Activated CD4-positive, alpha-beta T cell treated with anti-CD3 and anti-CD28 coated beads, Interleukin-2, amount 50 U/mL, for 1 hour (primary cell): ENCODE data around the gene CNNM2.

Experiments used
- DNase-seq: peaks from one replicate; pipeline ENCODE4 v3.0.0-alpha.2; 2020

CNNM2 gene

GRCh38 chr10:103078309-103078615, 160.2 kb downstream of the CNNM2 start:
- DNase-seq: no peak

GRCh38 chr10:103078676-103079075, 160.6 kb downstream of the CNNM2 start:
- no peak for DNase-seq

- DNase-seq: no peak
Measured at GRCh38 chr10:103079100-103079499, 161.0 kb downstream of the CNNM2 start.

DNA sequence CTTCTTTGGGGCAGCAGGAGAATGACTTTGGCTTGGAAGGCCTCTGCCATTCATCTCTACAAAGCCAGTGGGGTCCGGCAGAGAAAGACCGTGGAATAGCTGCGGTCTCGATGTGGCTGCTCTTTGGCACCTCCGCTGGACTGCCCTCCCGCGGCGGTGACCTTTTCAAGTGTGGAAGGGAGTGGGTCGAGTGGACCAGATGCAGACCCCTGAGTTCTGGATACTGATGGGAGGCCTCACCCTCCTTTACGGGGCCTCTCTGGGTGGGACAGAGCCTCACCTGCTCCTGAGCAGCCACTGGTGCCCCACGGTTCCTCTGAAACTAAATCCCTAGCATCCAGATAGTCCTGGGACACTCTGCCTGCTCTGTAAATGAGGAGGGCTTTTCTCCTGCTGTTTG, 161.9 kb downstream of the CNNM2 start:
- no peak for DNase-seq

DNA sequence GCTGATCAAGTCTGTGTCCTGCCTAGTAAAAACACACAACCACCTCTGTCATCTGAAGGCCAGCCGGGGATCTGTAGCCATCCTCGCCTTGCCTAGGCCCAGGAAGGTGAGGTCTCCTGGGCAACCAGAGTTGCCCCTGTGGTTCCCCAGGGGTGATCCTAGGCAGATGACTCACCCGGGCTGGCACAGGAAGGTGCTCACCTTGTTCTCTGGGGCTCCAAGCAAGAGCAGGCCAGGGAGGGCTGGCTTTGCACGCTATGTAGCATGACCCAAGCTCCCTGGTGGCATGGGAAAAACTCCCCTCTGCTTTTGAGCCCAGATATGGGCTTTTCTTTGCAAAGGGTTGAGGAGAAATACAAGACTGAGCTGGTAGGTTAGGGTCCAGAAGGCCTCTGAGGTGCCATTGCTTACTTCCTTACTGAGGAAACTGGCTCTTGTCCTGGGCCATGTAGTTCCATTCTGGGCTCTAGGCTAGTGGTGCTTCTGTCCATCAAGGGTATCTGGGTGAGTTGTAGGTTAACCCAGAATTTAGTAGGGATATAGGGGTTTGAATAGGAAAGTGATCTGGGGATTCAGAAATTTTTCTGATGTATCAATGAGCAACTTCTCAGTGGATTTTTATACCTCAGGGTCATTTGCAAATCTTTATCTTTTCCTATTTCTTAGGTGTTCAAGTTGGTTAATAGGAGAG, 162.9 kb downstream of the CNNM2 start:
- no peak for DNase-seq

GRCh38 chr10:103082683-103083082, 164.6 kb downstream of the CNNM2 start:
- DNase-seq: no peak

DNA sequence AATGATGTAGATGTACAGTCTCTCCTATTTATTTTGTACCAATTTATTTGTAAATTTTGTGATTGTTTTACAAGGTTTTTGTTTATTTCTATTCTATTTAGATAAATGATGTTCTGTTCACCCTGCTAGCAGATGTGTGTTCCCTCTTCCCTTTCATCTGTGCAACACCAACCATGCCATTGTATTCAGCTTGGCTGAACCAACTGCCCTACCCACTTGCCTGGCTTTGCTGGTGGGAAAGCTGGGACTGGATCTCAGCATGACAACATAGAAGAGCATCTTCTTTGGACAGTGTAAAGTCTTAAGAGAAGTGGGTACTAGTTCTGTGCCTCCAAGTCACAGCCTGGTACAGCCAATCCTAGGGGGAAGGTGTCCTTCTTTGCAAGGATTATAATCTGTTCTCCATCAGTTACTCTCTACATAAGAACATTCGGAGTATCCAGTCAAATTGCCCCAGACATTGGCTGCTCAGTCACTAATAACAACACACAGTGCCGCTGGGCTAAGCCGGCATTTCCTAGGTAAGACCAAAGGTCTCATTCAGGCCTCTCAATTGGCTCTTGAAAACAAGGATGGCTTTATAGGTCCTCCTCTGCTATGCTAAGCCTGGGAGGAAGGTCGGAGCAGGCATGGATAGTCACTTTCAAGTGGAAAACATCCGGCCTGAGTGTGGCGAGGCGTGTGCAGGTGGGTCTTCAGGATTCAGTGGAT, 165.3 kb downstream of the CNNM2 start:
- no peak for DNase-seq

DNA sequence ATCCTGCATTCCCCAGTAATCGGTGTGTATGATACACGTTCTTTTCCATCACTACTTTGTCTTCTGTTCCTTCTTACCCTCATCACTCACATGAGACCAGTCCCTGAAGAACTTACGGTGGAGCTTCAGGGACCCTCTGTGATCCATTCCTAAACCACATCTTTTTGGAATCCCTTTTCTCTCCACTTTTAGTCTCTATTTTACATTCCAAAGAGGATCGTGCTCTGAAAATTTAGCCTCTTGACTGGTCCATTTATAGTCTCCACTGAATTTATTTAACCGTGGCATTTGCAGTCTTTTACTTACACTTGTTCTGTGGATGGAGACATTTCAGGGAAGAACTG, 165.9 kb downstream of the CNNM2 start:
- no peak for DNase-seq

- no peak for DNase-seq
Measured at GRCh38 chr10:103086261-103086660, 168.2 kb downstream of the CNNM2 start.

- no peak for DNase-seq
Measured at GRCh38 chr10:103086799-103087198, 168.7 kb downstream of the CNNM2 start.

GRCh38 chr10:103089493-103089892, 171.4 kb downstream of the CNNM2 start:
- no peak for DNase-seq

DNA sequence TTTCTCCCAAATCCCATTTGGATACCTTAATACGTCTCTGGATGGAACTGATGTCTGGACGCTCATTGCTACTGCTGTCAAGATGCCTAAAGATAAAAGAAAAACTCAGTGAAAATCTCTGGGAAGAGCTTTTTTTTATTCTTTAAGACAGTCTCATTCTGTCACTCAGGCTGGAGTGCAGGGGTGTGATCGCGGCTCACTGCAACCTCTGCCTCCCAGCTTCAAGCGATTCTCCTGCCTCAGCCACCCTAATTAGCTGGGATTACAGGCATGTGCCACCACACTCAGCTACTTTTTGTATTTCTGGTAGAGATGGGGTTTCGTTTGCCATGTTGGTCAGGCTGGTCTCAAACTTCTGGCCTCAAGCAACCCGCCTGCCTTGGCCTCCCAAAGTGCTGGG, 172.8 kb downstream of the CNNM2 start:
- no peak for DNase-seq

GRCh38 chr10:103095005-103095404, 176.9 kb downstream of the CNNM2 start:
- no peak for DNase-seq

DNA sequence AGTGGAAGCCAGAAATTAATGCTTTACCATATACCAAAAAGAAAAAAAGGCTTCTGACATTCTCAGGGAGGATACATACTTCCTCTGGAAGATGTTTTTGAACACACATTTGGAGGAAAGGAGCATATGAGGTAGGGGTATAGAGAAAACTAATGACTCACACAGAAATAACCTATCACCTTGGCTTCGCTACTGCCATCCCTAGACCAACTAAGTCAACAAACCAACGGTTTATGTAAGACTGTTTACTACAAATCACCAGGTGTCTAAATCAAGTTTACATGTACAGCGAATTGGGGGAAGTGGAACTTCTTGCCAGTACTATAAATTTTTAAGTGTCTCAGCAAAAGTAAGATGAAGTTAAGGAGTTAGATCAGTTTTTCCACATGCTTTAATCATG, 178.0 kb downstream of the CNNM2 start:
- DNase-seq: no peak

DNA sequence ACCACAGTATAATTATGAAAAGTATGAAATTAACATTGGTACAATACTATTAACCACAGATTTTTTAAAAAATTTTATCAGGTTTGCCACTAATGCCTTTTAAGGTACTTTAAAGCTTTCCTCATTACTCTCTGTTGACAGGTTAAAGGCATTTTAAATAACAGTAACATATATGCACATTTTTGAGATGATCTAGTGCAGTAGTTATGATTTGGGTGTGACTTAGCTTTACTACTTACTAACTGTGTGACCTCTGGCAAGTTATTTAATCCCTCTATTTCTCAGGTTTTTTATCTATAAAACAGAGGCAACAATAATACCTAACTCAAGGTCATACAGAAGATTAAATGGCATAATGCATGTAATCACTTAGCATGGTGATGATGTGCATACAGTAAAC, 180.1 kb downstream of the CNNM2 start:
- no peak for DNase-seq

DNA sequence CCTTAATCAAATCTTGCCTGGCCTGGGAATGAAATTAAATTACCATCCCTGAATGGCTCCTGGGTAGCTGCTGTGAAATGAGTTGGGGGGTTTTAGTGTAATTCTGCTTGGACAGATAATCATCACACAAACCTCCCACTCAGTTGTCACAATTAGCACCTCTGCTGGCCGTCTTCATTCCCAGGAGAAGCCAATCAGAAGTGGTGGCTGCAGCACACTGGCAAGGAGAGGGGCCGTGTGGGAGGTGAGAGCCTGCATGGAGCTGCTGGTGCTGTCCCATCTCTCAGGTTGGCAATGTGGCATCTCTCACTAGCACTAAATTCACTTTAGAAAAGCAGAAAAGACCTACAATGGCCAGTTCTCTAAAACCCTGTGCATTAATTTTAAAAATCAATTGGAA, 182.5 kb downstream of the CNNM2 start:
- DNase-seq: no peak

DNA sequence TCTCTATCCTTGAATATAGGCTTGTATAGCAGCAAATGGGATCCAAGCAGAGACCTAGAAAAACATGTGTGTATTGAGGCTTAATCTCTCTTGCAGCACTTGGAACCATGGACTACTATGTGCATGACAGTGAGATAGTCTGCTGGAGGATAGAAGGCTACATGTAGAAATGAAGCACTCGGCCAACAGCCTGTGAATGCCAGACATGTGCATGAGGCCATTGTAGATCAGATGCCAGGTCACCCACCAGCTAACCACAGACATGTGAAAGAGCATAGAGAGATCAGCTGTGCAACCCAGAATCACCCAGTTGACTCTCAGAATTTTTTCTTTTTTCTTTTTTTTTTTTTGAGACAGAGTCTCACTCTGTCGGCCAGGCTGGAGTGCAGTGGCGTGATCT, 184.1 kb downstream of the CNNM2 start:
- no peak for DNase-seq

GRCh38 chr10:103103989-103104388, 185.9 kb downstream of the CNNM2 start:
- DNase-seq: no peak

DNA sequence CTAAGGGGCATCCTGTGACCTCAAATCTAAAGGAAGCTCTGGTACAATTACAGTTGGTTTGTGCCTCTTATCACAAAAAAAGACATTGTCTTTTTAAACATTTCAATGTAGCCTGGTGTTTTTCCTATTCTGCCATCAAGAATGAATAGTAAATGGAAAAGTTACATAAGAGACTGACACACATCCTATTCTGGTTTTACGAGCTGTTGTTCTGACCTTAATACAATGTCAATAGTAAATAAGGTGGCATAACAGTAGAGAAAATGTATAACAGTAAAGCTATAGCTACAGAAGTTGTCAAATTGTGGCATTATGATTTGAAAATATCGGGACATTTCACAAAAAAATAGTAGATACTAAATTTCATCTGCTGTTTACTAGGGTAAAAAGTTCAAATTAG, 186.6 kb downstream of the CNNM2 start:
- DNase-seq: no peak

GRCh38 chr10:103105462-103105861, 187.4 kb downstream of the CNNM2 start:
- no peak for DNase-seq

DNA sequence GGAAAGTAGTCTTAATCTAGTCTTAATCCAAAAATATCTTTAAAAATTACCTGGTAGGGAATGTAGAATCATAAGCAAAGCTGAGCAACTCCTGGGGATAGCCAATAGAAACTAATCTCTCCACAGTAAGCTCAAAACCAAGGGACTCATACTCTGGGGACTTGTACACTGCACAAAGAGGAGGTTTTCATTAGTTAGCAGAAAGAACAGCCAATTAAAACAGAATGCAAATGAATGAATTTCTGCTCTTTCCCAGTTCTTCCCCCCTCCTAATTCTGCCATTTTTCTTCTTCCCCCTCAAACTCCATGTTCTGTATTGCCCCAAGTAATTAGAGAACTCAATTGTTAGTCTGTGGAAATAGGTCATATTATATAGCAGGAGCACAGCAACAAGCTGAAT, 188.4 kb downstream of the CNNM2 start:
- no peak for DNase-seq

GRCh38 chr10:103109821-103110220, 191.7 kb downstream of the CNNM2 start:
- DNase-seq: no peak

- DNase-seq: no peak
Measured at GRCh38 chr10:103110407-103110806, 192.3 kb downstream of the CNNM2 start.

DNA sequence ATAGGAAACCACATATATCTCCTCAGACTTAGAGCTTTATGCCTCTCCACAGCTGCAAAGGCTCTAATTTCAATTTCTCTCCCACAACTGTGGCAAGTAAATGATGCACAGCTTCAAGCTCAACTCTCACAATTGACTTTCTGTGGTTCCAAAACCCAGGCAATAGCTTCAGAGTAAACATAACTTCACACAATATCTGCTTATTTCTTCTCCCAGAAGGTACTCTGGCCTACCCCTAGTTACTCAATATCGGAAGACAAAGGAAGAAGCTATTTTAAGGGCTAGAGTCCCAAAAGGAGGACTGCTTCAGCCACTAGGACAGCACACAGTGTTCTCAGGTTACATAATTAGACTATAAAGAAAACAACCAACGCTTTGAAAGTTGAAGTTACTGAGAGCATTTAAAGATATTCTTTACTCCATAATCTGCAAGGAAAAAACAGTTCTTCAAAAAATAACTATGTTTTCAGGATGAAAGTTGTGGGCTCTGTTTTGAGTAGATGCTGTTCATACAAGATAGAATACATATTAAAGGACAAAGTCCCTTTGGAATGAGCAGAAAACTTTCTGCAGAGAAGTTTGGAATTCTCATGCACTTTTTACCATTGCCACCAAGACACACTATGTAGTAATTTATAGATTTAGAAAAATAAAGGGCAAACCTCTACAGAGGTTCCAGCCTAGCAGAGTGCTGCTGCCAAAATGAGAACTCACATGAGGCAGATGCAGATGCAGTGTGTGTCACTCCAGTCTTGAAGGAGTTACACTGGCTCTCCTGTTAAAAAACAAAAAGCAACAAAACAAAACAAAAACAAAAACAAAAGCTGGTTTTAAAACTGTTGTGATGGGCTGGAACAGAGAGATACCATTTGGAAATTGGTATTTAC, 193.2 kb downstream of the CNNM2 start:
- no peak for DNase-seq
